ENCODE results near the gene METTL22.

METTL22 gene

DNA sequence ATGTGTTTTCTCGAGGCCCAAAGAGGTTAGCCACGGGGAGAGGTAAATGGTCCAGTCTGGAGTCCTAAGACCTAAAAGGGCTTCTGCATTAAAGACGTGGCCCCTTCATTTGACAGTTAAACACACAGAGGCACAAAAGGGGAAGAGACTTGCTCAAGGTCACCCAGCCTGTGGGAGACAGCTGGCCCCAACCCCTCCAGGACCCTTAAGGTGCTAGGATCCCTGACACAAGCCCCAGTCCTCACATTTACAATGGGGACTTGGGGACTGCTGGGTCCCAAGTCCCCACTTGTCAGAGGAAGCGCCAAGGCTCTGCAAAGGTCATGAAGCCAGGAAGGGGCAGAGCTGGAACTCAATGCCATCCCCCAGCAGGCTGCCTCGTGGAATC is 54.7 kb downstream of the METTL22 start:
- H3K4me3 ChIP-seq (ENCODE audit: low read depth, low read length): no peak overlapping the region
- TF ChIP-seq, protein P1, sequence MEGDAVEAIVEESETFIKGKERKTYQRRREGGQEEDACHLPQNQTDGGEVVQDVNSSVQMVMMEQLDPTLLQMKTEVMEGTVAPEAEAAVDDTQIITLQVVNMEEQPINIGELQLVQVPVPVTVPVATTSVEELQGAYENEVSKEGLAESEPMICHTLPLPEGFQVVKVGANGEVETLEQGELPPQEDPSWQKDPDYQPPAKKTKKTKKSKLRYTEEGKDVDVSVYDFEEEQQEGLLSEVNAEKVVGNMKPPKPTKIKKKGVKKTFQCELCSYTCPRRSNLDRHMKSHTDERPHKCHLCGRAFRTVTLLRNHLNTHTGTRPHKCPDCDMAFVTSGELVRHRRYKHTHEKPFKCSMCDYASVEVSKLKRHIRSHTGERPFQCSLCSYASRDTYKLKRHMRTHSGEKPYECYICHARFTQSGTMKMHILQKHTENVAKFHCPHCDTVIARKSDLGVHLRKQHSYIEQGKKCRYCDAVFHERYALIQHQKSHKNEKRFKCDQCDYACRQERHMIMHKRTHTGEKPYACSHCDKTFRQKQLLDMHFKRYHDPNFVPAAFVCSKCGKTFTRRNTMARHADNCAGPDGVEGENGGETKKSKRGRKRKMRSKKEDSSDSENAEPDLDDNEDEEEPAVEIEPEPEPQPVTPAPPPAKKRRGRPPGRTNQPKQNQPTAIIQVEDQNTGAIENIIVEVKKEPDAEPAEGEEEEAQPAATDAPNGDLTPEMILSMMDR (IDR thresholded peaks at IDR 0.05; ENCODE audit: low read depth, low read length): no peak
- no peak for DNase-seq (ENCODE audit: low read depth, low spot score)
- in situ Hi-C loops (cut with HindIII; ENCODE audit: low sequenced_read_pairs): no loop called here

DNA sequence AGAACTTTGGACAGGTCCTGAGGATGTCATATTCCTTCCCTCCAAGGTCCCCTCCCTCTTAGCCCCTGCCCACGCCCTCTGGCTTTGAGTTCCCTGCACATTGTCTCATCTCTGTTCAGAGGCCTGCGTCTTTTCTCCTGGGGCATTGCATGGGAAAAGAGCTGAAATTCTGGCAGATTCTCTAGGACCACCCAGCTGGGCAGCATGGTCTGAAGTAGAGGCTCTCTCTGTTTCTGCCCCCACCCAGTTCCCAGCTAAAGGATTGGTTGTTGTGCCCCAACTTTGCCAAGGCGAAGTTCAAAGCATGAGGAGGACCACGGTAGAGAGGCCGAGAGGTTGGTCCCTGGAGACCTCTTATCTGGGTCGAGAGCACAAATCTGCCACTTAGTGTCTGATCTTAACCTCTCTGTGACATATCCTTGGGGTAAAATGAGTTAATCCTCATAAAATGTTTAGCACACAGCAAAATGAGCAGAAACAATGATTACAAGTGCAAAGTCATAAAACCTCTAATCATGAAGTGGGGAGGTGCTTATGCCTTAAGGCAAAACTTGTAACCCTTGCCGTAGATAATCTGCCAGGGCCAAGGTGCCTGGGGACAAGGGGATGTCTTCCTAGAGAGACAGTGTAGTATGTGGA is 55.4 kb downstream of the METTL22 start:
- H3K4me3 ChIP-seq (ENCODE audit: low read depth, low read length): no peak overlapping the region
- TF ChIP-seq, protein P1 (IDR thresholded peaks at IDR 0.05; ENCODE audit: low read depth, low read length): no peak
- no peak for DNase-seq (ENCODE audit: low read depth, low spot score)
- in situ Hi-C loops (cut with HindIII; ENCODE audit: low sequenced_read_pairs): no loop called here

DNA sequence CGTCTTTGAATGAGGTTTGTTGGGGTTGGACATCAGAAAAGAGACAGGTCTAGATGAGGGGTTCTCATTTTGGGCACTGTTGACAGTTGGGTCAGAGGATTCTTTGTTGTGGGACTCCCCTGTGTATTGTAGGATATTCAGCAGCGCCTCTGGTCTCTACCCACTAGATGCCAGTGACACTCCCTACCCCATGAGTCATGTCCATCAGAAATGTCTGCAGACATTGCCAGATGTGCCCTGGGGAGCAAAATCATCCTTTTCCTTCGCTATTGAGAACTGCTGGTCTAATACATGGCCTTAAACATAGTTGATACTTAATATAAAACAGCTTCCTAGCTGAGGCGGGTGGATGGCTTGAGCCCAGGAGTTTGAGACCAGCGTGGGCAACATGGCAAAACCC is 56.0 kb downstream of the METTL22 start:
- TF ChIP-seq, protein P1 (IDR thresholded peaks at IDR 0.05; ENCODE audit: low read depth, low read length): no peak
- DNase-seq (ENCODE audit: low read depth, low spot score): no peak
- H3K4me3 ChIP-seq (ENCODE audit: low read depth, low read length): no peak overlapping the region
- in situ Hi-C loops (cut with HindIII; ENCODE audit: low sequenced_read_pairs): no loop called here

DNA sequence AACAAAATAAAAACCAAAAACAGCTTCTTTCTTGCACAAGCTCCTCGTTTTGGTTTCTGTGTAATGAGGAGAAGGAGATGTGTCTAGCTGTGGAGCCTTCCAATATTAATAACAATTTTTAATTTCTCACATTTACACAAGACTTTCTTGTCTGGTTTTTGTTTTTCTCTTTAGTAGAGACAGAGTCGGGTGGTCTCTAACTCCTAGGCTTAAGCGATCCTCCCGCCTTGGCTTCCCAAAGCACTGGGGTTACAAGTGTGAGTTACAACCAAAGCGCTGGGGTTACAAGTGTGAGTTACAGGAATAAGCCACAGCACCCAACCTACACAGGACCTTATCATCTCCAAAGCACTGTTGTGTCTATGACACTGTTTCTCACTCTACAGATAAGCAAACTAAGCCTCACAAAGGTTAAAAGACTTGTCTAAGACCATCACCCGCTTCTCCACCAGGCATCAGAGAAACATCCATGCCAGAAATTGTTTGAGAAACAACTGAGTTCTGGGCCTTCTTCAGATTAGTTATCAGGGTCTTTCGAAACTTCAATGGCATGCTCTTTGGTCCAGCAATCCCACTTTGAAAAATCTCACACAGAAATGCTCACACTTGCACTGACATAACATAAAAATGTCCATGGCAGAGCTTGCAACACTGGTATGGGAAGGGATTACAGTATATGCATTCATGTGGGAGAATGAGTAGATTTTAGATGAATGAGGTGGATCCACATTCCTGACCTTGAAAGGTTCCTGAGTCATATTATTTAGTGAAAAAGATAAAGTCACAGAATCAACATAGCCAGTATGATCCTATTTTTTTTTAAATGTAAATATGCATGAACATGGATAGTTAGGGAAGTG is 56.8 kb downstream of the METTL22 start:
- in situ Hi-C loops (cut with HindIII; ENCODE audit: low sequenced_read_pairs): no loop called here
- TF ChIP-seq, protein P1 (IDR thresholded peaks at IDR 0.05; ENCODE audit: low read depth, low read length): no peak
- no peak overlapping the region for H3K4me3 ChIP-seq (ENCODE audit: low read depth, low read length)
- peak; percentile 5 for DNase-seq (ENCODE audit: low read depth, low spot score)

DNA sequence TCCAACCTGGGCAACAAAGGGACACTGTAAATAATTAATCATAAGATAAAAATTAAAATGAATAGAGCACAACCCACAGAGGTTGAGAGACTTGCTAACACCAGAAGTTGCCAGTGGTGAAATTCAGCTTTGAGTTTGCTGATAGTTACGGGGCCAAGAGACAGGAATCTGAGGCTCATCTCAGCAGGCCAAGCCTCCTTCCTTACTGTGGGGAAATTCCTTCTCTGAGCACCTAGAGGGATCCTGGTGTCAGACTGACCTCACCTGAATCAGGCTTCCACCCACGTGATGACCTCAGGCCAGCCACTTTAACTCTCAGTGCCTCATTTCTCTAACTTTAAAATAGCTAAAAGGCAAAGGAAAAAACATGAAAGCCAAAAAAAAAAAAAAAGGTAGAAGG is 57.7 kb downstream of the METTL22 start:
- DNase-seq (ENCODE audit: low read depth, low spot score): no peak
- TF ChIP-seq, protein P1 (IDR thresholded peaks at IDR 0.05; ENCODE audit: low read depth, low read length): no peak
- H3K4me3 ChIP-seq (ENCODE audit: low read depth, low read length): no peak overlapping the region
- in situ Hi-C loops (cut with HindIII; ENCODE audit: low sequenced_read_pairs): no loop called here

DNA sequence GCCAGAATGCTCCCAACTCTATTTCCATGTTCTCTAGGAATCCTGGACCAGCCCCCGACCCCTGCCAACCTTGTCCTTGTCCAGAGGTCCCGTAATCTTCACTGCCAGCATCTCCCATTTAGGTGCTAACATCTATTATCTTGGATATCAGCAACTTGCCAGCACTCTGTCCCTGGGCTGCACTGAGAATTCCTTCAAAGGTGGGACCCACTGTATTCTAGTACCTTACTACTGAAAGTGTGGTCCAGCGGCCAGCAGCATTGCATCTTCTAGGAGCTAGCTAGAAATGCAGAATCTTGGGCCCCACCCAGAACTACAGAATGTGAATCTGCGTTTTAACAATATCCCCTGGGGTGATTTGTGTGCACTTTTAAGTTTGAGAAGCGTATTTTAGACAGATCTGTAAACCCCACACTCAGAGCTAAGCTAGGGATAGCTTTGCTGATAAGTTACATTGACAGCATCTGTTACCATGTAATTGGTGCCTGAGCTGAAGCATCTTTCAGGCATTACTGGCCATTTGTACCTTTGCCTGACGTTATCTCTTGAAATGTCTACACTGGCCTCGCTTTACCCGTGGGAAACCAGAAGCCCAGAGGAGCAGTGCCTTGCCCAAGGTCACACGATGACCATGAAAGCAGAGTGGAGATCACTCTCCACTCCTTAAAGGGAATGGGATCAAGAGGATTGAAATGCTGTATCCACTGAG is 61.2 kb downstream of the METTL22 start:
- in situ Hi-C loops (cut with HindIII; ENCODE audit: low sequenced_read_pairs): no loop called here
- TF ChIP-seq, protein P1 (IDR thresholded peaks at IDR 0.05; ENCODE audit: low read depth, low read length): no peak
- H3K4me3 ChIP-seq (ENCODE audit: low read depth, low read length): no peak overlapping the region
- no peak for DNase-seq (ENCODE audit: low read depth, low spot score)
